Effector memory CD4-positive, alpha-beta T cell (primary cell): ENCODE data around the gene SNAPIN.

Experiments used
- DNase-seq, 3 donors: peaks; one replicate each; pipeline ENCODE4 v3.0.0-alpha.2; 2020
- H3K27ac ChIP-seq: 2 replicates; pipeline ENCODE4 v1.7.0; 2013; ENCODE audit warnings: mild to moderate bottlenecking, low read length, moderate library complexity; ENCODE audit not compliant: insufficient read depth, poor library complexity, severe bottlenecking
- H3K27me3 ChIP-seq: replicated peaks from 2 replicates; pipeline ENCODE4 v1.7.0; 2013; ENCODE audit warnings: mild to moderate bottlenecking, low read length; ENCODE audit not compliant: insufficient read depth, control insufficient read depth, poor library complexity, severe bottlenecking
- H3K36me3 ChIP-seq: 2 replicates; pipeline ENCODE4 v1.7.0; 2013; ENCODE audit warnings: mild to moderate bottlenecking, low read length, moderate library complexity; ENCODE audit not compliant: control insufficient read depth, insufficient read depth
- H3K4me1 ChIP-seq: 2 replicates; pipeline ENCODE4 v1.7.0; 2013; ENCODE audit warnings: low read length, mild to moderate bottlenecking; ENCODE audit not compliant: control insufficient read depth, insufficient read depth, poor library complexity, severe bottlenecking
- H3K4me3 ChIP-seq: 2 replicates; pipeline ENCODE4 v1.7.0; 2013; ENCODE audit warnings: low read length, low read depth, mild to moderate bottlenecking; ENCODE audit not compliant: insufficient read depth, poor library complexity, severe bottlenecking
- H3K9me3 ChIP-seq: 2 replicates; pipeline ENCODE4 v1.7.0; 2013; ENCODE audit warnings: mild to moderate bottlenecking, low read length, moderate library complexity; ENCODE audit not compliant: control insufficient read depth

The SNAPIN gene

DNA sequence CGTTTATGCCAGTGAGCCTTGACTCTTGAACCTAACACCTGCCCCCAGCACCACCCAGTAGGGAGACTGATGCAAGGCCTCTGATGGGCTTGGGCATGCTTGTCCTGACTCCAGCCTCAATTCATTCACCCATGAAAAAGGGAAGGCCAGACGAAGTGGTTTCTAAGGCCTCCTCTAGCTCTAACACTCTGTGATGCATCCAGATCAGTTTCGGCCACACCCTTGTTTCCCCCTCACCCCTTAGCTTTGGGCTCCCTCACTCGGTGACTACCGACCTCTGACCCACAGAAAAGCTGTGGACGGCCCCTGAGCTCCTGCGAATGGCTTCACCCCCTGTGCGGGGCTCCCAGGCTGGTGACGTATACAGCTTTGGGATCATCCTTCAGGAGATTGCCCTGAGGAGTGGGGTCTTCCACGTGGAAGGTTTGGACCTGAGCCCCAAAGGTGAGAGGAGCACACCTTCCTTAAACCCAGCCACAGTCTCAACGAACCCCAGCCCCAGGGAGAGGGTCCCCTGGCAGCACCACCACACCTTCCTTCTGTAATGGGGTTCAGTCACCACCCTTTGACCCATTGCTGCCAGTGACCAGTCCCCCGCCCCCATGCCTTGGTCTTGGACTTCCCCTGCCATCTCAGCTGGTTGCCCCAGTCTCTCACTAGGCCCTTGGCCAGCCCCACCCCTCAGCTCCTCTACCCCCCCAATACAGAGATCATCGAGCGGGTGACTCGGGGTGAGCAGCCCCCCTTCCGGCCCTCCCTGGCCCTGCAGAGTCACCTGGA, 29.0 kb downstream of the SNAPIN start:
- DNase-seq, result no peak

DNA sequence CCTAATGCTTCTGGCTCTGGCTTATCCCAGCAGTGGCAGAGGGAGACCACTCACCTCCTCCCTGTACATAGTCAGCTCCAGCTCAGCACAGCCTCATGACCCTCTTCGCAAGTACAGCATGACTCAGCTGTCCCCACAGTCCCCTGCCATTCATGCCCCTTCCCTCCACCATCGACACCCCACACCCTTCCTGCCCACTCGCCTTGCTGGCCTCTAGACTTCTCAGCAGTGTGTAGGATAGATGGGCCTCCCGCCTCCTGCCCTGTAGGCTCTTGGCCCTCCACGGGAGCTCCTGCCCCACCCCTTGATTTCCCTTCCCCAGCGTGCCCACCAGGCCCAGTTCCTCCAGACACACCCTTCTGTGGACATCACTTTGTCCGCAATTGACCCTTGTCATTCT, 29.8 kb downstream of the SNAPIN start:
- H3K27me3 ChIP-seq, result no peaks in the 10 kb centered on the region

More for the DNA sequence above, 29.0 kb downstream of the SNAPIN start:
- Histone ChIP-seq H3K27ac (no peak overlapping the region), H3K27me3 (no peaks in the 10 kb centered on the region), H3K9me3 (no peaks in the 10 kb centered on the region), H3K4me1 (no peaks in the 10 kb centered on the region), H3K36me3 (no peaks in the 10 kb centered on the region), H3K4me3 (no peak overlapping the region)

DNA sequence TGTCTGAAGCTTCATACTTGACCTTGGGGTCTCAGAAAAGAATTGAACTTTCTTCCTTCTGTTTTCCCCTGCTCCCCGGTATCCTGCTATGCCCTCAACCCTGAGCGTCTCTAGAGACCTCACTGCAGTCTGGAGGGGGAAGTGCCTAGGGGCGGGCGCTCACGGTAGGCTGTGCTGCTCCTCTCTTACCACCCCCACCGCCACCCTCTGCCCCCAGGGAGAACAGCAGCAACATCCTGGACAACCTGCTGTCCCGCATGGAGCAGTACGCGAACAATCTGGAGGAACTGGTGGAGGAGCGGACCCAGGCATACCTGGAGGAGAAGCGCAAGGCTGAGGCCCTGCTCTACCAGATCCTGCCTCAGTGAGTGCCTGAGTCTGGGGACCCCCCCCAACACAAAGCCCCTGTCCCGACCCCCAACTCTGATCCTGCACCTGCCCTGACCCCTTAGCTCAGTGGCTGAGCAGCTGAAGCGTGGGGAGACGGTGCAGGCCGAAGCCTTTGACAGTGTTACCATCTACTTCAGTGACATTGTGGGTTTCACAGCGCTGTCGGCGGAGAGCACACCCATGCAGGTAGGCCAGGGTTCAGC, 30.3 kb downstream of the SNAPIN start:
- DNase-seq, result no peak
- Histone ChIP-seq H3K9me3 (no peaks in the 10 kb centered on the region), H3K27ac (no peak overlapping the region), H3K36me3 (no peaks in the 10 kb centered on the region), H3K4me3 (no peak overlapping the region), H3K27me3 (no peaks in the 10 kb centered on the region), H3K4me1 (no peaks in the 10 kb centered on the region)

More for the DNA sequence above, 29.8 kb downstream of the SNAPIN start:
- no peaks in the 10 kb centered on the region for H3K4me1 ChIP-seq
- DNase-seq, result no peak
- no peak overlapping the region for H3K27ac ChIP-seq
- no peaks in the 10 kb centered on the region for H3K36me3 ChIP-seq
- no peaks in the 10 kb centered on the region for H3K9me3 ChIP-seq
- H3K4me3 ChIP-seq, result no peak overlapping the region

DNA sequence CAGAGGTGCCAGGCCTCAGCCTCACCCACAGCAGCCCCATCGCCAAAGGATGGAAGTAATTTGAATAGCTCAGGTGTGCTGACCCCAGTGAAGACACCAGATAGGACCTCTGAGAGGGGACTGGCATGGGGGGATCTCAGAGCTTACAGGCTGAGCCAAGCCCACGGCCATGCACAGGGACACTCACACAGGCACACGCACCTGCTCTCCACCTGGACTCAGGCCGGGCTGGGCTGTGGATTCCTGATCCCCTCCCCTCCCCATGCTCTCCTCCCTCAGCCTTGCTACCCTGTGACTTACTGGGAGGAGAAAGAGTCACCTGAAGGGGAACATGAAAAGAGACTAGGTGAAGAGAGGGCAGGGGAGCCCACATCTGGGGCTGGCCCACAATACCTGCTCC, 35.0 kb downstream of the SNAPIN start:
- Histone ChIP-seq H3K27me3 (no peaks in the 10 kb centered on the region), H3K27ac (no peak overlapping the region), H3K9me3 (no peaks in the 10 kb centered on the region), H3K4me3 (no peak overlapping the region), H3K36me3 (no peaks in the 10 kb centered on the region), H3K4me1 (no peaks in the 10 kb centered on the region)
- no peak for DNase-seq

GRCh38 chr1:153696741-153697140, 38.2 kb downstream of the SNAPIN start:
- no peak overlapping the region for H3K4me3 ChIP-seq
- no peak overlapping the region for H3K27ac ChIP-seq
- no peaks in the 10 kb centered on the region for H3K4me1 ChIP-seq
- no peaks in the 10 kb centered on the region for H3K36me3 ChIP-seq
- no peaks in the 10 kb centered on the region for H3K27me3 ChIP-seq
- no peaks in the 10 kb centered on the region for H3K9me3 ChIP-seq
- no peak for DNase-seq

GRCh38 chr1:153697191-153698019, 38.9 kb downstream of the SNAPIN start:
- H3K36me3 ChIP-seq, result no peaks in the 10 kb centered on the region
- H3K9me3 ChIP-seq, result no peaks in the 10 kb centered on the region
- H3K4me3 ChIP-seq, result no peak overlapping the region
- H3K4me1 ChIP-seq, result no peaks in the 10 kb centered on the region
- H3K27ac ChIP-seq, result no peak overlapping the region
- H3K27me3 ChIP-seq, result no peaks in the 10 kb centered on the region
- no peak for DNase-seq

- H3K4me3 ChIP-seq, result no peak overlapping the region
- H3K9me3 ChIP-seq, result no peaks in the 10 kb centered on the region
- no peak for DNase-seq
- no peak overlapping the region for H3K27ac ChIP-seq
- no peaks in the 10 kb centered on the region for H3K36me3 ChIP-seq
- no peaks in the 10 kb centered on the region for H3K27me3 ChIP-seq
- H3K4me1 ChIP-seq, result no peaks in the 10 kb centered on the region
Observed at GRCh38 chr1:153698020-153698922, 39.8 kb downstream of the SNAPIN start.

DNA sequence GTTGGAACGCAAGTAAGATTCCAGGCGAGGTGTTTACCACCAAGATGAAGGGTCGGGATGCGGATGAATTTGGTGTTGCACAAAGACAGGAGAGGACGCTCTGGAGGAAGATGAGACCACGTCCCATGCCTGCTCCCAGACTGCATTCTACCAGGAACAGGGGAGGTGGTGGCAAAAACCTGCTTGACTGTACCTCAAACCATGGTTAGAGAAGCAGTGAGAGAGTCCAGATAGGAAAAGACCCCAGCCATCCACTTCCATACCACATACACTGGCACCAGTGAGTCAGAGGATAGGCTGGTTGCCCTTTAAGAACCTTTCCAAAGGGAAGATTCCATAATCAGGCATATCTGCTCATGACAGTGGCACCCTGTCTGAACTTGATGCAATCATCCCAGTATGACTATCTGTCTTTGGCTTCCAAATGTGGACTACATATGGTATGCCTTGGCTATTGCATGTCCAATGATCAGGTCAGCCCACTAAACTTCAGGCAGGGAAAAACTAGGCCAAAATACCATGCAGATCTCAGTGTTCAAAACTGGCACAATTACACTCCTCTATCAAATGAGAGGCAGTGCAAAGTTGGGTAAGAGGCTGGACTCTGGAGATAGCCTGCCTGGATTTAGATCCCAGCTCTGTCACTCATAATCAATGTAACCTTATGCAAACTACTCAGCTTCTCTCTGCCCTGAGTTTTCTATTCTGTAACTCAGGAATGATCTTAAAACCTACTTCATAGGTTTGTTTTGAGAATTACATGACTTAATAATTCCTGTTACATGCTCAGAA, 40.6 kb downstream of the SNAPIN start:
- Histone ChIP-seq H3K4me3 (no peak overlapping the region), H3K9me3 (no peaks in the 10 kb centered on the region), H3K27ac (no peak overlapping the region), H3K36me3 (no peaks in the 10 kb centered on the region), H3K27me3 (no peaks in the 10 kb centered on the region), H3K4me1 (no peaks in the 10 kb centered on the region)
- no peak for DNase-seq

- Histone ChIP-seq H3K27me3 (no peaks in the 10 kb centered on the region), H3K4me3 (no peak overlapping the region), H3K36me3 (no peaks in the 10 kb centered on the region), H3K27ac (no peak overlapping the region), H3K9me3 (no peaks in the 10 kb centered on the region), H3K4me1 (no peaks in the 10 kb centered on the region)
- no peak for DNase-seq
Observed at GRCh38 chr1:153699768-153700167, 41.3 kb downstream of the SNAPIN start.
